T-helper 1 cell treated with Interleukin-12 subunit alpha and Interleukin-12 subunit beta and Interleukin-4 antibody, amounts not matched to agents 30 μg/mL and 1 μg/mL, for 36 hours (primary cell): ENCODE data around the gene CPEB3.

ENCODE experiments used
- H3K27ac Mint-ChIP-seq: one replicate; pipeline ENCODE4 v1.8.0; 2021; ENCODE audit warnings: mild to moderate bottlenecking, mixed read lengths
- H3K27me3 Mint-ChIP-seq: one replicate; pipeline ENCODE4 v1.8.0; 2021; ENCODE audit warnings: low read depth, mixed read lengths
- H3K36me3 Mint-ChIP-seq: one replicate; pipeline ENCODE4 v1.8.0; 2021; ENCODE audit warnings: low read depth, mixed read lengths
- H3K4me1 Mint-ChIP-seq: one replicate; pipeline ENCODE4 v1.8.0; 2021; ENCODE audit warnings: low read depth, mixed read lengths
- H3K4me3 Mint-ChIP-seq: one replicate; pipeline ENCODE4 v1.8.0; 2021; ENCODE audit warnings: mild to moderate bottlenecking, moderate library complexity, mixed read lengths
- H3K9me3 Mint-ChIP-seq: one replicate; pipeline ENCODE4 v1.8.0; 2021; ENCODE audit warnings: mixed read lengths

The CPEB3 gene

GRCh38 chr10:92094960-92095359, 195.9 kb downstream of the CPEB3 start:
- H3K27ac Mint-ChIP-seq: no peak overlapping the region
- H3K4me1 Mint-ChIP-seq: peaks cover 6% of the 10 kb centered on the region
- H3K27me3 Mint-ChIP-seq: no peaks in the 10 kb centered on the region
- no peaks in the 10 kb centered on the region for H3K9me3 Mint-ChIP-seq
- no peak overlapping the region for H3K4me3 Mint-ChIP-seq
- no peaks in the 10 kb centered on the region for H3K36me3 Mint-ChIP-seq

GRCh38 chr10:92091965-92092364, 198.9 kb downstream of the CPEB3 start:
- H3K27ac Mint-ChIP-seq: no peak overlapping the region
- peaks cover 6% of the 10 kb centered on the region for H3K4me1 Mint-ChIP-seq
- H3K4me3 Mint-ChIP-seq: no peak overlapping the region
- no peaks in the 10 kb centered on the region for H3K27me3 Mint-ChIP-seq
- H3K36me3 Mint-ChIP-seq: no peaks in the 10 kb centered on the region
- no peaks in the 10 kb centered on the region for H3K9me3 Mint-ChIP-seq

- H3K36me3 Mint-ChIP-seq: no peaks in the 10 kb centered on the region
- H3K4me1 Mint-ChIP-seq: peaks cover 3% of the 10 kb centered on the region
- no peaks in the 10 kb centered on the region for H3K27me3 Mint-ChIP-seq
- no peak overlapping the region for H3K4me3 Mint-ChIP-seq
- no peak overlapping the region for H3K27ac Mint-ChIP-seq
- no peaks in the 10 kb centered on the region for H3K9me3 Mint-ChIP-seq
Observed at GRCh38 chr10:92087750-92088395, 203.0 kb downstream of the CPEB3 start.

- no peaks in the 10 kb centered on the region for H3K27me3 Mint-ChIP-seq
- peaks cover 5% of the 10 kb centered on the region for H3K36me3 Mint-ChIP-seq
- no peaks in the 10 kb centered on the region for H3K9me3 Mint-ChIP-seq
- H3K4me3 Mint-ChIP-seq: no peak overlapping the region
- peaks cover 3% of the 10 kb centered on the region for H3K4me1 Mint-ChIP-seq
- H3K27ac Mint-ChIP-seq: no peak overlapping the region
Observed at GRCh38 chr10:92082583-92083280, 208.1 kb downstream of the CPEB3 start.

GRCh38 chr10:92081641-92082040, 209.2 kb downstream of the CPEB3 start:
- H3K4me1 Mint-ChIP-seq: peaks cover 3% of the 10 kb centered on the region

GRCh38 chr10:92080244-92080643, 210.6 kb downstream of the CPEB3 start:
- H3K9me3 Mint-ChIP-seq: no peaks in the 10 kb centered on the region
- H3K27ac Mint-ChIP-seq: no peak overlapping the region
- H3K27me3 Mint-ChIP-seq: no peaks in the 10 kb centered on the region
- no peak overlapping the region for H3K4me3 Mint-ChIP-seq
- H3K4me1 Mint-ChIP-seq: peaks cover 3% of the 10 kb centered on the region
- H3K36me3 Mint-ChIP-seq: peaks cover 5% of the 10 kb centered on the region

More at GRCh38 chr10:92081641-92082040, 209.2 kb downstream of the CPEB3 start:
- Mint-ChIP-seq H3K36me3 (peaks cover 5% of the 10 kb centered on the region), H3K4me3 (no peak overlapping the region), H3K27ac (no peak overlapping the region), H3K9me3 (no peaks in the 10 kb centered on the region), H3K27me3 (no peaks in the 10 kb centered on the region)

GRCh38 chr10:92079003-92079402, 211.9 kb downstream of the CPEB3 start:
- Mint-ChIP-seq H3K4me1 (peaks cover 3% of the 10 kb centered on the region), H3K36me3 (peaks cover 5% of the 10 kb centered on the region), H3K4me3 (no peak overlapping the region), H3K27me3 (no peaks in the 10 kb centered on the region), H3K9me3 (no peaks in the 10 kb centered on the region), H3K27ac (no peak overlapping the region)

- no peak overlapping the region for H3K27ac Mint-ChIP-seq
- H3K4me1 Mint-ChIP-seq: no peaks in the 10 kb centered on the region
- peaks cover 5% of the 10 kb centered on the region for H3K36me3 Mint-ChIP-seq
Observed at GRCh38 chr10:92076722-92077121, 214.2 kb downstream of the CPEB3 start.

GRCh38 chr10:92075829-92076228, 215.0 kb downstream of the CPEB3 start:
- Mint-ChIP-seq H3K9me3 (no peaks in the 10 kb centered on the region), H3K36me3 (peaks cover 2% of the 10 kb centered on the region), H3K4me3 (no peak overlapping the region), H3K4me1 (no peaks in the 10 kb centered on the region), H3K27me3 (no peaks in the 10 kb centered on the region), H3K27ac (no peak overlapping the region)

More at GRCh38 chr10:92076722-92077121, 214.2 kb downstream of the CPEB3 start:
- Mint-ChIP-seq H3K27me3 (no peaks in the 10 kb centered on the region), H3K4me3 (no peak overlapping the region), H3K9me3 (no peaks in the 10 kb centered on the region)

- no peaks in the 10 kb centered on the region for H3K9me3 Mint-ChIP-seq
- H3K27ac Mint-ChIP-seq: no peak overlapping the region
- H3K27me3 Mint-ChIP-seq: no peaks in the 10 kb centered on the region
- no peaks in the 10 kb centered on the region for H3K36me3 Mint-ChIP-seq
- no peak overlapping the region for H3K4me3 Mint-ChIP-seq
- no peaks in the 10 kb centered on the region for H3K4me1 Mint-ChIP-seq
Observed at GRCh38 chr10:92074126-92074887, 216.6 kb downstream of the CPEB3 start.

- Mint-ChIP-seq H3K4me3 (no peak overlapping the region), H3K36me3 (no peaks in the 10 kb centered on the region), H3K27me3 (no peaks in the 10 kb centered on the region), H3K9me3 (no peaks in the 10 kb centered on the region), H3K27ac (no peak overlapping the region), H3K4me1 (no peaks in the 10 kb centered on the region)
Observed at GRCh38 chr10:92068900-92069299, 222.0 kb downstream of the CPEB3 start.

GRCh38 chr10:92066386-92066785, 224.5 kb downstream of the CPEB3 start:
- no peaks in the 10 kb centered on the region for H3K27me3 Mint-ChIP-seq
- H3K36me3 Mint-ChIP-seq: no peaks in the 10 kb centered on the region
- H3K4me1 Mint-ChIP-seq: no peaks in the 10 kb centered on the region
- H3K27ac Mint-ChIP-seq: no peak overlapping the region
- H3K9me3 Mint-ChIP-seq: no peaks in the 10 kb centered on the region
- no peak overlapping the region for H3K4me3 Mint-ChIP-seq

- Mint-ChIP-seq H3K36me3 (no peaks in the 10 kb centered on the region), H3K9me3 (no peaks in the 10 kb centered on the region), H3K27me3 (no peaks in the 10 kb centered on the region), H3K27ac (no peak overlapping the region), H3K4me3 (no peak overlapping the region), H3K4me1 (no peaks in the 10 kb centered on the region)
Observed at GRCh38 chr10:92064506-92064905, 226.4 kb downstream of the CPEB3 start.

GRCh38 chr10:92062273-92062672, 228.6 kb downstream of the CPEB3 start:
- Mint-ChIP-seq H3K36me3 (no peaks in the 10 kb centered on the region), H3K27me3 (no peaks in the 10 kb centered on the region), H3K4me3 (no peak overlapping the region), H3K9me3 (no peaks in the 10 kb centered on the region), H3K27ac (no peak overlapping the region), H3K4me1 (no peaks in the 10 kb centered on the region)

- no peaks in the 10 kb centered on the region for H3K9me3 Mint-ChIP-seq
- H3K27ac Mint-ChIP-seq: no peak overlapping the region
- H3K4me1 Mint-ChIP-seq: no peaks in the 10 kb centered on the region
- H3K4me3 Mint-ChIP-seq: no peak overlapping the region
- H3K27me3 Mint-ChIP-seq: no peaks in the 10 kb centered on the region
- peaks cover 2% of the 10 kb centered on the region for H3K36me3 Mint-ChIP-seq
Observed at GRCh38 chr10:92054807-92055206, 236.1 kb downstream of the CPEB3 start.
